Measurements from ENCODE around the gene TBC1D32. TPM values are rescaled to one million over a fixed set of nuclear protein-coding genes. Genes with fewer than 3 reads are reported as not detected.

TBC1D32 gene
- total RNA-seq, 1 donor from 2014 or later, result 12.2 TPM

DNA sequence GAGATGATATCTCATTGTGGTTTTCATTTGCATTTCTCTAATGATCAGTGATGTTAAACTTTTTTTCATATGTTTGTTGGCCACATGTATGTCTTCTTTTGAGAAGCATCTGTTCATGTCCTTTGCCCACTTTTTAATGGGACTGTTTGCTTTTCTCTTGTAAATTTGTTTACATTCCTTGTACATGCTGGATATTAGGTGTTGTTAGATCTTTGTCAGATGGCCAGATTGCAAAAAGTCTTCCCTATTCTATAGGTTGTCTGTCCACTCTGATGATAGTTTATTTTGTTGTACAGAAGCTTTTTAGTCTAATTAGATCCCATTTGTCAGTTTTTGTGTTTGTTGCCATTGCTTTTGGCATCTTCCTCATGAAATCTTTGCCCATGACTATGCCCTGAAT lies 172.4 kb downstream of the TBC1D32 start:
- Mint-ChIP-seq H3K27ac (ENCODE audit: unreplicated experiment) (no peak overlapping the region), H3K9me3 (ENCODE audit: unreplicated experiment) (no peaks in the 10 kb centered on the region), H3K4me1 (ENCODE audit: unreplicated experiment) (no peaks in the 10 kb centered on the region), H3K4me3 (ENCODE audit: unreplicated experiment) (no peak overlapping the region), H3K36me3 (ENCODE audit: low read depth, unreplicated experiment) (peaks cover 14% of the 10 kb centered on the region), H3K27me3 (ENCODE audit: unreplicated experiment) (no peaks in the 10 kb centered on the region)
- no peak for TF ChIP-seq CTCF (IDR thresholded peaks at IDR 0.05; ENCODE audit: unreplicated experiment)
- DNase-seq (ENCODE audit: low spot score), result no peak

DNA sequence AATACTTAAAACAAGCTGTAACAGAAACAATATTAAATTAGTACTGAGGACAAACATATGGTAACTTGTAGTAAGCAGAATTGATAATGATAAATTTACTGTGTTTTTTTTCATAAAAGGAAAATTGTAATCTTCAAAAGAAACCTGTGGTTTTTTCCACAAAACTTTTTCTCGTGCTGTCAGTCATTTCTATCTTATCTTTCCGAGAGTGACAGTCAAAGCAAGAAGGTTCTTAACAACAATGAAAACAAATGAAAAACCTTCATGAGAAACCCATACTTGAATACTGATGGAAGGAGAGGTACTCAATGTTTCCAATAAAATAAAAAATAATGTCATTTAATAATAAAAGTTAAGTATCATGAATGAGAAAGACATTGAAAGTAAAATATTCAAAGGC lies 174.0 kb downstream of the TBC1D32 start:
- Mint-ChIP-seq H3K27ac (ENCODE audit: unreplicated experiment) (no peak overlapping the region), H3K36me3 (ENCODE audit: low read depth, unreplicated experiment) (peaks cover 14% of the 10 kb centered on the region), H3K4me3 (ENCODE audit: unreplicated experiment) (no peak overlapping the region), H3K4me1 (ENCODE audit: unreplicated experiment) (no peaks in the 10 kb centered on the region), H3K27me3 (ENCODE audit: unreplicated experiment) (no peaks in the 10 kb centered on the region), H3K9me3 (ENCODE audit: unreplicated experiment) (no peaks in the 10 kb centered on the region)
- no peak for TF ChIP-seq CTCF (IDR thresholded peaks at IDR 0.05; ENCODE audit: unreplicated experiment)
- DNase-seq (ENCODE audit: low spot score), result no peak

GRCh38 chr6:121158891-121159290 lies 175.4 kb downstream of the TBC1D32 start:
- TF ChIP-seq CTCF (IDR thresholded peaks at IDR 0.05; ENCODE audit: unreplicated experiment), result no peak
- Mint-ChIP-seq H3K27ac (ENCODE audit: unreplicated experiment) (no peak overlapping the region), H3K9me3 (ENCODE audit: unreplicated experiment) (no peaks in the 10 kb centered on the region), H3K4me1 (ENCODE audit: unreplicated experiment) (no peaks in the 10 kb centered on the region), H3K36me3 (ENCODE audit: low read depth, unreplicated experiment) (peaks cover 21% of the 10 kb centered on the region), H3K4me3 (ENCODE audit: unreplicated experiment) (no peak overlapping the region), H3K27me3 (ENCODE audit: unreplicated experiment) (no peaks in the 10 kb centered on the region)
- DNase-seq (ENCODE audit: low spot score), result no peak

- no peak overlapping the region for H3K27ac Mint-ChIP-seq (ENCODE audit: unreplicated experiment)
Measured at GRCh38 chr6:121158438-121158837, 175.8 kb downstream of the TBC1D32 start.

DNA sequence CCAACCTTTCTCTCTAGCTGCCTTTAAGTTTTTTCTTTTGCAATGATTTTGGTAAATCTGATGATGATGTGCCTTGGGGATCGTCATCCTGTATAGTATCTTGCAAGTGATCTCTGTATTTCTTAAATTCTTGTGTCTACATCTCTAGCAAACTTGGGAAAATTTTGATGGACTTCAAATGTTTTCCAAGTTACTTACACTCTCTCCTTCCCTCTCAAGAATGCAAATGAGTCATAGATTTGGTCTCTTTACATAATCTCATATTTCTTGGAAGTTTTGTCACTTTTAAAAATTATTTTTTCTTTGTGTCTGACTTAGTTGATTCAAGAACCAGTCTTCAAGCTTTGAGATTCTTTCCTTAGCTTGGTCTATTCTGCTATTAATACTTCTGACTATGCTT lies 176.4 kb downstream of the TBC1D32 start:
- no peak for TF ChIP-seq CTCF (IDR thresholded peaks at IDR 0.05; ENCODE audit: unreplicated experiment)
- H3K27ac Mint-ChIP-seq (ENCODE audit: unreplicated experiment), result no peak overlapping the region
- no peak overlapping the region for H3K4me3 Mint-ChIP-seq (ENCODE audit: unreplicated experiment)
- no peaks in the 10 kb centered on the region for H3K9me3 Mint-ChIP-seq (ENCODE audit: unreplicated experiment)
- no peaks in the 10 kb centered on the region for H3K27me3 Mint-ChIP-seq (ENCODE audit: unreplicated experiment)
- H3K4me1 Mint-ChIP-seq (ENCODE audit: unreplicated experiment), result no peaks in the 10 kb centered on the region
- DNase-seq (ENCODE audit: low spot score), result no peak
- H3K36me3 Mint-ChIP-seq (ENCODE audit: low read depth, unreplicated experiment), result peaks cover 28% of the 10 kb centered on the region

More at GRCh38 chr6:121158438-121158837, 175.8 kb downstream of the TBC1D32 start:
- no peaks in the 10 kb centered on the region for H3K9me3 Mint-ChIP-seq (ENCODE audit: unreplicated experiment)
- no peak for DNase-seq (ENCODE audit: low spot score)
- no peak overlapping the region for H3K4me3 Mint-ChIP-seq (ENCODE audit: unreplicated experiment)
- TF ChIP-seq CTCF (IDR thresholded peaks at IDR 0.05; ENCODE audit: unreplicated experiment), result no peak
- peaks cover 23% of the 10 kb centered on the region for H3K36me3 Mint-ChIP-seq (ENCODE audit: low read depth, unreplicated experiment)
- no peaks in the 10 kb centered on the region for H3K4me1 Mint-ChIP-seq (ENCODE audit: unreplicated experiment)
- H3K27me3 Mint-ChIP-seq (ENCODE audit: unreplicated experiment), result no peaks in the 10 kb centered on the region

All from endothelial cell (in vitro differentiated cells).